HEK293 (cell line): Measurements from ENCODE around the gene ARHGEF2.

Experiments
- CTCF ChIA-PET: fragments of 350-600 bp; formaldehyde crosslinking; extraction: SDS; loops from one replicate; lab custom pipeline; 2021; ENCODE audit warnings: antibody characterized with exemption; lab: Yijun Ruan, JAX
- POLR2A ChIA-PET: fragments of 300-600 bp; formaldehyde crosslinking; extraction: SDS; loops from one replicate; lab custom pipeline; 2020; ENCODE audit warnings: antibody characterized with exemption, inconsistent platforms; lab: Yijun Ruan, JAX
- H3K27ac ChIP-seq: fragments of 200-500 bp; sonication (Bioruptor generic); 2 replicates; pipeline ENCODE4 v1.5.1; 2014; ENCODE audit warnings: low read depth, low read length, control low read depth, inconsistent platforms; ENCODE audit errors: extremely low read depth
- H3K36me3 ChIP-seq, 2 experiments: fragments of 200-500 bp in 1 of 2; sonication (Bioruptor generic) in 1 of 2; 1 replicate in 1 of 2; 2 replicates in 1 of 2; pipeline ENCODE4 v1.5.1; 2014 to 2017; ENCODE audit warnings: inconsistent platforms in 2 of 2, low read length in 2 of 2; ENCODE audit not compliant: control insufficient read depth in 2 of 2, insufficient read depth in 1 of 2
- H3K4me1 ChIP-seq: fragments of 200-500 bp; sonication (Bioruptor generic); 2 replicates; pipeline ENCODE4 v1.5.1; 2014; ENCODE audit warnings: mild to moderate bottlenecking, low read length, inconsistent platforms; ENCODE audit not compliant: control insufficient read depth, insufficient read depth
- H3K4me3 ChIP-seq: 2 replicates; pipeline ENCODE4 v1.5.1; 2011; ENCODE audit warnings: low read depth, mild to moderate bottlenecking, control low read depth, low read length, moderate library complexity
- H3K9me3 ChIP-seq: fragments of 200-500 bp; sonication (Bioruptor generic); 2 replicates; pipeline ENCODE4 v1.5.1; 2014; ENCODE audit warnings: low read depth, low read length, inconsistent platforms; ENCODE audit not compliant: control insufficient read depth, insufficient read depth
- KLF16 ChIP-seq: fragments of 450-650 bp; formaldehyde crosslinking; IDR thresholded peaks from 2 replicates; pipeline ENCODE4 v1.5.1; 2017; ENCODE audit warnings: missing biosample characterization, missing genetic modification characterization
- ZBTB20 ChIP-seq: fragments of 450-650 bp; formaldehyde crosslinking; IDR thresholded peaks from 2 replicates; pipeline ENCODE4 v1.5.1; 2016; ENCODE audit warnings: missing biosample characterization, missing genetic modification characterization
- ZEB2 ChIP-seq: fragments of 450-650 bp; formaldehyde crosslinking; IDR thresholded peaks from 2 replicates; pipeline ENCODE4 v1.5.1; 2016; ENCODE audit warnings: missing biosample characterization, missing genetic modification characterization
- ZNF132 ChIP-seq: fragments of 450-650 bp; formaldehyde crosslinking; IDR thresholded peaks from 2 replicates; pipeline ENCODE4 v1.5.1; 2017; ENCODE audit warnings: missing biosample characterization, missing genetic modification characterization, borderline replicate concordance
- ZNF133 ChIP-seq: fragments of 450-650 bp; formaldehyde crosslinking; IDR thresholded peaks from 2 replicates; pipeline ENCODE4 v1.5.1; 2016; ENCODE audit warnings: missing biosample characterization, missing genetic modification characterization
- ZNF140 ChIP-seq: fragments of 450-650 bp; formaldehyde crosslinking; IDR thresholded peaks from 2 replicates; pipeline ENCODE4 v1.5.1; 2016; ENCODE audit warnings: missing biosample characterization, missing genetic modification characterization
- ZNF24 ChIP-seq: fragments of 450-650 bp; formaldehyde crosslinking; IDR thresholded peaks from 2 replicates; pipeline ENCODE4 v1.5.1; 2016; ENCODE audit warnings: missing biosample characterization, missing genetic modification characterization
- ZNF26 ChIP-seq: fragments of 450-650 bp; formaldehyde crosslinking; IDR thresholded peaks from 2 replicates; pipeline ENCODE4 v1.5.1; 2016; ENCODE audit warnings: missing biosample characterization, missing genetic modification characterization
- ZNF510 ChIP-seq: fragments of 450-650 bp; formaldehyde crosslinking; IDR thresholded peaks from 2 replicates; pipeline ENCODE4 v1.5.1; 2018; ENCODE audit warnings: mild to moderate bottlenecking, missing genetic modification characterization, missing biosample characterization; ENCODE audit not compliant: insufficient replicate concordance
- ZNF529 ChIP-seq: fragments of 450-650 bp; formaldehyde crosslinking; IDR thresholded peaks from 2 replicates; pipeline ENCODE4 v1.5.1; 2017; ENCODE audit warnings: missing genetic modification characterization, missing biosample characterization; ENCODE audit not compliant: insufficient replicate concordance
- ZNF600 ChIP-seq: fragments of 450-650 bp; formaldehyde crosslinking; IDR thresholded peaks from 2 replicates; pipeline ENCODE4 v1.5.1; 2016; ENCODE audit warnings: missing biosample characterization, missing genetic modification characterization
- TF ChIP-seq, protein P1 (sequence below): fragments of 450-650 bp; formaldehyde crosslinking; IDR thresholded peaks from 2 replicates; pipeline ENCODE4 v1.5.1; 2016; ENCODE audit warnings: missing biosample characterization, missing genetic modification characterization
- TF ChIP-seq, protein P2 (sequence below): fragments of 450-650 bp; formaldehyde crosslinking; IDR thresholded peaks from 2 replicates; pipeline ENCODE4 v1.5.1; 2017; ENCODE audit warnings: missing biosample characterization, missing genetic modification characterization
- TF ChIP-seq, protein P3 (sequence below): fragments of 450-650 bp; formaldehyde crosslinking; IDR thresholded peaks from 2 replicates; pipeline ENCODE4 v1.5.1; 2016; ENCODE audit warnings: missing biosample characterization, missing genetic modification characterization

Gene ARHGEF2

GRCh38 chr1:155938220-155938627 lies 40.1 kb downstream of the ARHGEF2 start (continued):
- TF ChIP-seq ZNF24 (tag by site-specific recombination), result no peak
- TF ChIP-seq ZNF510 (tag by site-specific recombination), result no peak
- no peak for TF ChIP-seq ZNF26 (tag by site-specific recombination)
- TF ChIP-seq ZNF132, result no peak
- TF ChIP-seq, protein P1, sequence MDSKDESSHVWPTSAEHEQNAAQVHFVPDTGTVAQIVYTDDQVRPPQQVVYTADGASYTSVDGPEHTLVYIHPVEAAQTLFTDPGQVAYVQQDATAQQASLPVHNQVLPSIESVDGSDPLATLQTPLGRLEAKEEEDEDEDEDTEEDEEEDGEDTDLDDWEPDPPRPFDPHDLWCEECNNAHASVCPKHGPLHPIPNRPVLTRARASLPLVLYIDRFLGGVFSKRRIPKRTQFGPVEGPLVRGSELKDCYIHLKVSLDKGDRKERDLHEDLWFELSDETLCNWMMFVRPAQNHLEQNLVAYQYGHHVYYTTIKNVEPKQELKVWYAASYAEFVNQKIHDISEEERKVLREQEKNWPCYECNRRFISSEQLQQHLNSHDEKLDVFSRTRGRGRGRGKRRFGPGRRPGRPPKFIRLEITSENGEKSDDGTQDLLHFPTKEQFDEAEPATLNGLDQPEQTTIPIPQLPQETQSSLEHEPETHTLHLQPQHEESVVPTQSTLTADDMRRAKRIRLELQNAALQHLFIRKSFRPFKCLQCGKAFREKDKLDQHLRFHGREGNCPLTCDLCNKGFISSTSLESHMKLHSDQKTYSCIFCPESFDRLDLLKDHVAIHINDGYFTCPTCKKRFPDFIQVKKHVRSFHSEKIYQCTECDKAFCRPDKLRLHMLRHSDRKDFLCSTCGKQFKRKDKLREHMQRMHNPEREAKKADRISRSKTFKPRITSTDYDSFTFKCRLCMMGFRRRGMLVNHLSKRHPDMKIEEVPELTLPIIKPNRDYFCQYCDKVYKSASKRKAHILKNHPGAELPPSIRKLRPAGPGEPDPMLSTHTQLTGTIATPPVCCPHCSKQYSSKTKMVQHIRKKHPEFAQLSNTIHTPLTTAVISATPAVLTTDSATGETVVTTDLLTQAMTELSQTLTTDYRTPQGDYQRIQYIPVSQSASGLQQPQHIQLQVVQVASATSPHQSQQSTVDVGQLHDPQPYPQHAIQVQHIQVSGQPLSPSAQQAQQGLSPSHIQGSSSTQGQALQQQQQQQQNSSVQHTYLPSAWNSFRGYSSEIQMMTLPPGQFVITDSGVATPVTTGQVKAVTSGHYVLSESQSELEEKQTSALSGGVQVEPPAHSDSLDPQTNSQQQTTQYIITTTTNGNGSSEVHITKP (tag by site-specific recombination), result peak; percentile 99
- no peak for TF ChIP-seq ZNF133 (tag by site-specific recombination)
- TF ChIP-seq ZNF140 (tag by site-specific recombination), result no peak
- peak; percentile 44; the same call in 1 of the 2 replicates for TF ChIP-seq ZEB2
- no peak for TF ChIP-seq KLF16 (tag by site-specific recombination)

DNA sequence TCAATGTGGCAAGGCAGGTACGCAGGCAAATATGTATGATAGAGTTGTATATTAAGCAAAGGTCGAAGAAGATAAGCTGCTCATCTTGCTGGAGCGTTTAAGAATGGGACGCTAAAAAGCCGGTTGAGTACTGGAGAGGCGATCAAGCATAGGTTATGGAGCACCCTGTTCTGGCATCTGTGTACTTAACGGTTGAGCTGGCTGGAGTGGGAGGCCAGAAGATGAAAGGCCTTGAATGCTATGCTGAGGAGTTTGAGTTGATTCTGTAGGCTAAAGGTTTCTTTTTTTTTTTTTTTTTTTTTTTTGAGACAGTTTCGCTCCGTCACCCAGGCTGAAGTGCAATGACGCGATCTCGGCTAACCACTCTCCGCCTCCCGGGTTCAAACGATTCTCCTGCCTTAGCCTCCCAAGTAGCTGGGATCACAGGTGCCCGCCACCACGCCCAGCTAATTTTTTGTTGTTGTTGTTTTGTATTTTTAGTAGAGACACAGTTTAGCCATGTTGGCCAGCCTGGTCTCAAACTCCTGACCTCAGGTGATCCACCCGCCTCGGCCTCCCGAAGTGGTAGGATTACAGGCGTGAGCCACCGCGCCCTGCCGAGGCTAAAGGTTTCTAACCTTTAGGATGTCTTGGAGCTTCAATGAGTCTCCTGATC lies 43.3 kb downstream of the ARHGEF2 start:
- TF ChIP-seq ZNF529 (tag by site-specific recombination), result no peak
- TF ChIP-seq, protein P2, sequence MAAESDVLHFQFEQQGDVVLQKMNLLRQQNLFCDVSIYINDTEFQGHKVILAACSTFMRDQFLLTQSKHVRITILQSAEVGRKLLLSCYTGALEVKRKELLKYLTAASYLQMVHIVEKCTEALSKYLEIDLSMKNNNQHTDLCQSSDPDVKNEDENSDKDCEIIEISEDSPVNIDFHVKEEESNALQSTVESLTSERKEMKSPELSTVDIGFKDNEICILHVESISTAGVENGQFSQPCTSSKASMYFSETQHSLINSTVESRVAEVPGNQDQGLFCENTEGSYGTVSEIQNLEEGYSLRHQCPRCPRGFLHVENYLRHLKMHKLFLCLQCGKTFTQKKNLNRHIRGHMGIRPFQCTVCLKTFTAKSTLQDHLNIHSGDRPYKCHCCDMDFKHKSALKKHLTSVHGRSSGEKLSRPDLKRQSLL (tag by site-specific recombination), result peak; percentile 95
- TF ChIP-seq ZBTB20 (tag by site-specific recombination), result peak; percentile 15; the same call in 1 of the 2 replicates
- TF ChIP-seq ZNF600, result peak; percentile 98
- TF ChIP-seq, protein P3, sequence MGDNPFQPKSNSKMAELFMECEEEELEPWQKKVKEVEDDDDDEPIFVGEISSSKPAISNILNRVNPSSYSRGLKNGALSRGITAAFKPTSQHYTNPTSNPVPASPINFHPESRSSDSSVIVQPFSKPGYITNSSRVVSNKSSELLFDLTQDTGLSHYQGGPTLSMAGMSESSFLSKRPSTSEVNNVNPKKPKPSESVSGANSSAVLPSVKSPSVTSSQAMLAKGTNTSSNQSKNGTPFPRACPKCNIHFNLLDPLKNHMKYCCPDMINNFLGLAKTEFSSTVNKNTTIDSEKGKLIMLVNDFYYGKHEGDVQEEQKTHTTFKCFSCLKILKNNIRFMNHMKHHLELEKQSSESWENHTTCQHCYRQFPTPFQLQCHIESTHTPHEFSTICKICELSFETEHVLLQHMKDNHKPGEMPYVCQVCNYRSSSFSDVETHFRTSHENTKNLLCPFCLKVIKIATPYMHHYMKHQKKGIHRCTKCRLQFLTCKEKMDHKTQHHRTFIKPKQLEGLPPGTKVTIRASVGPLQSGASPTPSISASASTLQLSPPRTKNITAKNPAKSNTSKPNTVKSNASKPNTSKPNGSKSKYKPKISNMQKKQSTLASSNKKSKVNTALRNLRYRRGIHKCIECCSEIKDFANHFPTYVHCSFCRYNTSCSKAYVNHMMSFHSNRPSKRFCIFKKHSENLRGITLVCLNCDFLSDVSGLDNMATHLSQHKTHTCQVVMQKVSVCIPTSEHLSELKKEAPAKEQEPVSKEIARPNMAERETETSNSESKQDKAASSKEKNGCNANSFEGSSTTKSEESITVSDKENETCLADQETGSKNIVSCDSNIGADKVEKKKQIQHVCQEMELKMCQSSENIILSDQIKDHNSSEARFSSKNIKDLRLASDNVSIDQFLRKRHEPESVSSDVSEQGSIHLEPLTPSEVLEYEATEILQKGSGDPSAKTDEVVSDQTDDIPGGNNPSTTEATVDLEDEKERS (tag by site-specific recombination), result 0 out of 2 replicates have a peak, but pooled peaks have one; percentile 41
- Histone ChIP-seq H3K9me3 (no peaks in the 10 kb centered on the region), H3K27ac (peak overlapping the region; percentile 81), H3K36me3 (peaks cover 24 to 38% of the 10 kb centered on the region in 2 experiments; a peak in 2 of 3 replicates), H3K4me1 (peaks cover 2% of the 10 kb centered on the region), H3K4me3 (peak overlapping the region; percentile 94)
- ChIA-PET POLR2A (interaction anchor here (1.4 to 3.4 kb wide), 8 partner anchors 10 to 78 kb away, joined by 3 to 28 read pairs (median 10); partner anchors contain the start of genes ARHGEF2 and GON4L), CTCF (interaction anchor here (0.6 to 2.0 kb wide), 8 partner anchors 49 to 403 kb away, joined by 3 to 9 read pairs (median 5); partner anchors contain the start of gene CCT3)
